ENCODE results near the gene TNFRSF25.

- TF ChIP-seq ZZZ3 (IDR thresholded peaks at IDR 0.05; ENCODE audit: control insufficient read depth, insufficient read length, low read depth), result no peak
- no peak for TF ChIP-seq HDAC6 (IDR thresholded peaks at IDR 0.05; ENCODE audit: unreplicated experiment)
- no peak for TF ChIP-seq TCF7 (IDR thresholded peaks at IDR 0.05; ENCODE audit: borderline replicate concordance)
- TF ChIP-seq CTCF (IDR thresholded peaks at IDR 0.05 in 2 of 3, conservative IDR thresholded peaks at IDR 0.05 in 1 of 3; ENCODE audit: control insufficient read depth in 2 of 3, extremely low read depth in 1 of 3, insufficient read depth in 1 of 3, low read depth in 3 of 3, low read length in 3 of 3), result no peak
- TF ChIP-seq CBX3 (IDR thresholded peaks at IDR 0.05; ENCODE audit: borderline replicate concordance, low read depth), result no peak
These were observed 15.9 kb downstream of the TNFRSF25 start for GRCh38 chr1:6450005-6450450.
